ENCODE measurements around the gene VEGFA. TPM values are rescaled to one million over a fixed set of nuclear protein-coding genes. Genes with fewer than 3 reads are reported as not detected.

The VEGFA gene
- total RNA-seq, 1 donor from 2014 or later = 23.1 TPM

DNA sequence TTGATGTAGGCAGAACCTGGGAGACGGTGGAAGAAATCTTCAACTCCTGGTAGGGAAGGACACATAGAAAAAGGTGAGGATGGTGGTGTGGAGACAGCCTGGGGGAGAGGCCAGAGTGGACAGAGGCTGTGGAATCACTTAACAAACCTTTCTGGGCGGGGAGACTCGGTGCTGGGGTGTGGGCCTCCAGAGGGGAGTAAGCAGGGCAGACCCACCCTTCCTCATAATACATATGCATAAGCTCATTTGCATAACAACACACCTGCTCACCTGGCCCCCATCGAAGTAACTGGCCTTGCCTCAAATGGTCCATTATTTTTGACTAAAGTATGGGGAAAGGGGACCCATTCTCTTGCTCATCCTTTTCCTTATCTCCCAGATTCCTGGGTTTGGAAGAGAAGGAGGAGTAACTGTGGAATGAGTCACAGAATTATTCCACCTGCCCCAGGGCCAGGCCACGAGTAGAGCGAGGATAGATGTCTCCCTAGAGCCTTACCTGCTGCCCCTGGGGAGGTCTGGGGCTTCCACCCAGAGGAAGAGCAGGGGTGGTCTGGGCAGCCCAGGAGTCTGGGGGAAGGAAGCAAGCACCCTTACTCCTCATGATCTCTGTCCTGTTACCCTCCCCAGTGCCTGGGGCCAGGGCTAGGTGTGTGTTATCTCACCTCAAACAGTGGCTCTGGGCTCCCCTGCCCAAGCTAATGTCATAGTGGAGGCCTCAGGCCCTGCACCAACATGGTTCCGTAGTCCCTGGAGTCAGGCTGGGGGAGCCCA lies 10.7 kb upstream of the VEGFA start:
- intact Hi-C loops (cut with micrococcal nuclease) = no loop called here

DNA sequence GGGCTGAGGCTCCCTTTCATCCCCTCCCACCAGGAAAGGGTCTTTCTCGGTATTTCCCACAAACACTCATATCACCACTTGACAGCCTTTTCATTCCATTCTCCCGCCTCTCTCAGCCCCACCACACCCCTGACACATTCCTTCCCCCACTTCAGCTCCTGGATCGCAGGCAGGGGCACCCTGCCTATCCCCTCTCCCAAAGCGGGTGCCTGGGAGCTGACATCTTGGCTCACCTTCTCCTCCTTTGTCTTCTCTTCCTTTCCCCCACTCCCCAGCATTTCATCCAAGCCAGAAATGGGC lies 10.2 kb upstream of the VEGFA start:
- intact Hi-C loops (cut with micrococcal nuclease) = no loop called here

DNA sequence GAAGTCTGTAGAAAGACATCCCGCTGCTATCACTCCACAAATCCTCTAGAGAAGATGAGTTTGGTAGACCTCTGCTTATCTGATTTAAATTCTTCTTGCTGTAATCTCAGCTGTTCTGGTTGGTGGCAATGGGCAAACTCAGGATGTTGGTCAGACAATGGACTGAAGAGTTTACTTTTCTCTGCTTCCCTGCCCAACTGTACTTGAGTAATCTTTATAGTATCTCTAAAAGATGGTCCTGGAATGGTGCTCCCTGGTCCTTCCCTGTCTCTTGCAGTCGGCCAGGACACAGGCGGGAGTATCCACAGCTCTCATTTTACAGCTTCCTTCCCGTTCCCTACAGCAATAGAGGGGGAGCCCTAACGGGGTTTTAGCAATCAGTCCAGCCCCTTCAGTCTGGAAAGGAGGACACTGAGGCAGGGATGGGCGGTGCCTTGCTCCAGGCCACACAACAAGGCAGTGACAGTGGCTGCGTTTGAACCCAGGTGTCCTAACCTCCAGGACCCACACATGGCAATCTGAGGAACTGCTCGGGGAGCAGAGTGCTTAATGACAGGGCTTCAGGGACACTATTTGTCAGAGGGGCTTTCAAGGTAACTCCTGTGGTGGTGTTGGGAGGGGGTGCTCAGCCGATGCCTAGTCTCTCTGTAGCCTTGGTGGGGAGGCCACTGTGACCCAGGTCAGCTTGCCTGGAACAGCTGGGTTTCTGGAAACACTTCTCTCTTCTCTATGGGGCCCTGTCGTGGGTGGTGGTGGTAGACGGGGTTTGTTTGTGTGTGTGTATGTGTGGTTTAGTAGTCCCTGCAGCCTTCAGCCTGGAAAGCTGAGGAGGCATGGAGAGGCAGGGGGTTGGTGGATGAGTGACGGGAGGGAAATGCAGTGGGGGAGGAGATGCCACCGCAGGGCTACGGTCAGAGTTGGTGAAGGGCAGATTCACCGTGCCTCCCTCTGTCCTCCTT lies 9.5 kb upstream of the VEGFA start:
- intact Hi-C loops (cut with micrococcal nuclease) = no loop called here

GRCh38 chr6:43761666-43762409 lies 8.2 kb upstream of the VEGFA start:
- intact Hi-C loops (cut with micrococcal nuclease) = no loop called here

DNA sequence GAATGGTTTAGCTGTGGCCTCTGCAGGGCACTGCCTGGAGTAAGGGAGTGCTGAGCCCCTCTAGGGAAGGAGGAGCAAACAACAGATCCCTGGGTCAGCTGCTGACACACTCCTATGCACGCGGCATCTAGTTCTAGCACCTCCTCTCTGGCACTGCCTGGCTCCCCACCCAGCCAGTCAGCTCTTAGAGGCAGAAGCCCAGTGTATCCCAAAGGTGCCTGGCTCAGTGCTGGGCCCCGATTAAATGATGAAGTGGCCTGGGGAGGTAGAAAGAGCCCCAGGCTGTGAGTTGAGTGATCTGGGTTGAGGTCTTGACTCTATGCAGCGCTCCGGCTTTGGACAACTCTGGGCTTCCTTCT lies 7.6 kb upstream of the VEGFA start:
- intact Hi-C loops (cut with micrococcal nuclease) = no loop called here

- intact Hi-C loops (cut with micrococcal nuclease) = no loop called here
Measured at GRCh38 chr6:43762966-43763695, 6.9 kb upstream of the VEGFA start.

GRCh38 chr6:43763812-43764522 lies 6.0 kb upstream of the VEGFA start:
- intact Hi-C loops (cut with micrococcal nuclease) = no loop called here

DNA sequence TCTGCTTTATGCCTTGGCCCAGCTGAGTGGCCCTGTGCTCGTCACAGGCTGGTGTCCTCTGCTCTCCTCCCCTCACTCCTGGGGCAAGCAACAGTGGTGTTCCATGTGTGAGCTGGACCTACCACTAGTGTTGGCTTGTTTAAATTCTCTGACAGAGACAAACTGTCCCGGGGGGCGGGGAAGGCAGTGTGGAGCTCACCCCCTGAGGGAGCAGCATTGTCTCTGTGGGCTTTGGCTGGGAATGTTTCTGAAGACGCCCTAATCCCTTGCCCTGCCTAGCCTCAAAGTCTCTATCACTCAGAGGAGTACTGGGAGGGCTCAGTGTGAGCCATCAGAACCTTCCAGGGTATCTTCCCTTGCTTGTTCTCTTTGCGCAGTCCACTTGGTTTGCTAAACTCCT lies 5.2 kb upstream of the VEGFA start:
- intact Hi-C loops (cut with micrococcal nuclease) = no loop called here

DNA sequence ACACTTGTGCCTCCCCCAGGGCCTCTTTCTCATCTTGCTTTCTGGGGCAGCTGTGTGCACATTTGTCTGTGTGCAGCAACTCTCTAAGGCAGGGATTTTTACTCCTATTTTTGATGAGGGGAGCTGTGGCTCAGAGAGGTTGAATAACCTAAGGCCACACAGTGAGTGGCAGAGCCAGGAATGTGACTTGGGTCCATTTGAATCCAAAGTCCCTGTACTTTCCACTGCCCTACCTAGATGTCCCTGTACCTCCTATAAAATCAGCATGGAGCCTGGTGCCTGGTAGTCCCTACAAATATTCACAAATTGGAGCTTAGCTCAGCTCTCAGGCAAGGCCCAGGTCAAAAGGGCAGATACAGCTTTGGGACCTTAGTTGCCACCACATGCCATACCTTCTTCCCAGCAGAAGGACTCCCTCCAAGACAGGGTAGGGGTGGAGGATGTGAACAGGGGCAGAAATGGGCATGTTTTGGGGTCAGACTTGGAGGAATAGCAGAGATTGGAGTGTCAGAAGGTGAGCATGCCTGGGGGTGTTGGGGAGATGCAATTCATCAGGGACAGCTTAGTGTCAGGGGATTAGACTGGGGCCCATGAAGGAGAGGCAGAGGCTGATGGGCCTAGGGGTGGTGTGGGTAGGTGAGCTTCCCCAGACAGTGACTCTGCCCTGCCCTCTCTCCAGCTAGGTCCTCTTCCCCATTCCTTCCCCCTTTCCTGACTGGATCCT lies 4.1 kb upstream of the VEGFA start:
- intact Hi-C loops (cut with micrococcal nuclease) = no loop called here

DNA sequence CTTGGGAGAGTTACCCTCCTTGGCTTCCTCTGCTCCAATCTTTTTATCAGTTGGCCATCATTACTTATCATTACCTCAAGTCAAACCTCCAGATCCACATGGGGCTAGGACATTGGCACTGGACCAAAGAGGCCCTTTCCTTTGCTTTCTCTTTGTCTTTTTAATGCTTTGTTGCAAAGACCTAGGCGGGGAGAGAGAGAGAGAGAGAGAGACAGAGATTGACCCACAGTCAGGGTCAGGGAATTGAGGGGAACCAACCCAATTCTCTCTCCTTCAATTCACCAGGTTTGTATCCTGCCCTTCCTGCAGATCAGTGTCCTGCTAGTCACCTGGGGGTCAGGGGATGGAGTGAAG lies 3.5 kb upstream of the VEGFA start:
- intact Hi-C loops (cut with micrococcal nuclease) = no loop called here

- intact Hi-C loops (cut with micrococcal nuclease) = no loop called here
Measured at GRCh38 chr6:43766964-43767461, 3.0 kb upstream of the VEGFA start.

GRCh38 chr6:43767553-43768505 lies 2.2 kb upstream of the VEGFA start:
- intact Hi-C loops (cut with micrococcal nuclease) = loop anchor here (2.0 kb wide), 1 partner anchor 191 kb away; the partner anchor contains the start of genes POLH and XPO5

DNA sequence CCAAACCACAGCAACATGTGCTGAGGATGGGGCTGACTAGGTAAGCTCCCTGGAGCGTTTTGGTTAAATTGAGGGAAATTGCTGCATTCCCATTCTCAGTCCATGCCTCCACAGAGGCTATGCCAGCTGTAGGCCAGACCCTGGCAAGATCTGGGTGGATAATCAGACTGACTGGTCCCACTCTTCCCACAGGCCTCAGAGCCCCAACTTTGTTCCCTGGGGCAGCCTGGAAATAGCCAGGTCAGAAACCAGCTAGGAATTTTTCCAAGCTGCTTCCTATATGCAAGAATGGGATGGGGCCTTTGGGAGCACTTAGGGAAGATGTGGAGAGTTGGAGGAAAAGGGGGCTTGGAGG lies 1.5 kb upstream of the VEGFA start:
- intact Hi-C loops (cut with micrococcal nuclease) = loop anchor here (2.0 kb wide), 1 partner anchor 192 kb away; the partner anchor contains the start of genes POLH and XPO5

DNA sequence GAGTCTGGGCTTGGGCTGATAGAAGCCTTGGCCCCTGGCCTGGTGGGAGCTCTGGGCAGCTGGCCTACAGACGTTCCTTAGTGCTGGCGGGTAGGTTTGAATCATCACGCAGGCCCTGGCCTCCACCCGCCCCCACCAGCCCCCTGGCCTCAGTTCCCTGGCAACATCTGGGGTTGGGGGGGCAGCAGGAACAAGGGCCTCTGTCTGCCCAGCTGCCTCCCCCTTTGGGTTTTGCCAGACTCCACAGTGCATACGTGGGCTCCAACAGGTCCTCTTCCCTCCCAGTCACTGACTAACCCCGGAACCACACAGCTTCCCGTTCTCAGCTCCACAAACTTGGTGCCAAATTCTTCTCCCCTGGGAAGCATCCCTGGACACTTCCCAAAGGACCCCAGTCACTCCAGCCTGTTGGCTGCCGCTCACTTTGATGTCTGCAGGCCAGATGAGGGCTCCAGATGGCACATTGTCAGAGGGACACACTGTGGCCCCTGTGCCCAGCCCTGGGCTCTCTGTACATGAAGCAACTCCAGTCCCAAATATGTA lies 957 bp upstream of the VEGFA start:
- intact Hi-C loops (cut with micrococcal nuclease) = loop anchor here (1.0 to 2.0 kb wide), 8 partner anchors 46 to 382 kb away; partner anchors contain the start of genes GTPBP2, MRPL14, POLH and TMEM63B

DNA sequence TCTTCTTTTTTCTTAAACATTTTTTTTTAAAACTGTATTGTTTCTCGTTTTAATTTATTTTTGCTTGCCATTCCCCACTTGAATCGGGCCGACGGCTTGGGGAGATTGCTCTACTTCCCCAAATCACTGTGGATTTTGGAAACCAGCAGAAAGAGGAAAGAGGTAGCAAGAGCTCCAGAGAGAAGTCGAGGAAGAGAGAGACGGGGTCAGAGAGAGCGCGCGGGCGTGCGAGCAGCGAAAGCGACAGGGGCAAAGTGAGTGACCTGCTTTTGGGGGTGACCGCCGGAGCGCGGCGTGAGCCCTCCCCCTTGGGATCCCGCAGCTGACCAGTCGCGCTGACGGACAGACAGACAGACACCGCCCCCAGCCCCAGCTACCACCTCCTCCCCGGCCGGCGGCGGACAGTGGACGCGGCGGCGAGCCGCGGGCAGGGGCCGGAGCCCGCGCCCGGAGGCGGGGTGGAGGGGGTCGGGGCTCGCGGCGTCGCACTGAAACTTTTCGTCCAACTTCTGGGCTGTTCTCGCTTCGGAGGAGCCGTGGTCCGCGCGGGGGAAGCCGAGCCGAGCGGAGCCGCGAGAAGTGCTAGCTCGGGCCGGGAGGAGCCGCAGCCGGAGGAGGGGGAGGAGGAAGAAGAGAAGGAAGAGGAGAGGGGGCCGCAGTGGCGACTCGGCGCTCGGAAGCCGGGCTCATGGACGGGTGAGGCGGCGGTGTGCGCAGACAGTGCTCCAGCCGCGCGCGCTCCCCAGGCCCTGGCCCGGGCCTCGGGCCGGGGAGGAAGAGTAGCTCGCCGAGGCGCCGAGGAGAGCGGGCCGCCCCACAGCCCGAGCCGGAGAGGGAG lies 580 bp downstream of the VEGFA start:
- intact Hi-C loops (cut with micrococcal nuclease) = loop anchor here (1.0 to 10.0 kb wide), 9 partner anchors 68 to 617 kb away; partner anchors contain the start of genes AARS2, CDC5L, HSP90AB1 and MRPS18A

GRCh38 chr6:43771210-43771857 lies 1.3 kb downstream of the VEGFA start:
- intact Hi-C loops (cut with micrococcal nuclease) = loop anchor here (2.0 to 10.0 kb wide), 6 partner anchors 231 to 616 kb away; partner anchors contain the start of genes AARS2, CDC5L, HSP90AB1 and NFKBIE
